ENCODE results near the gene KARS1. TPM values are rescaled to one million over a fixed set of nuclear protein-coding genes. Genes with fewer than 3 reads are reported as not detected.

Gene KARS1
- total RNA-seq = 100 to 1,000 TPM; 273 to 277 TPM

DNA sequence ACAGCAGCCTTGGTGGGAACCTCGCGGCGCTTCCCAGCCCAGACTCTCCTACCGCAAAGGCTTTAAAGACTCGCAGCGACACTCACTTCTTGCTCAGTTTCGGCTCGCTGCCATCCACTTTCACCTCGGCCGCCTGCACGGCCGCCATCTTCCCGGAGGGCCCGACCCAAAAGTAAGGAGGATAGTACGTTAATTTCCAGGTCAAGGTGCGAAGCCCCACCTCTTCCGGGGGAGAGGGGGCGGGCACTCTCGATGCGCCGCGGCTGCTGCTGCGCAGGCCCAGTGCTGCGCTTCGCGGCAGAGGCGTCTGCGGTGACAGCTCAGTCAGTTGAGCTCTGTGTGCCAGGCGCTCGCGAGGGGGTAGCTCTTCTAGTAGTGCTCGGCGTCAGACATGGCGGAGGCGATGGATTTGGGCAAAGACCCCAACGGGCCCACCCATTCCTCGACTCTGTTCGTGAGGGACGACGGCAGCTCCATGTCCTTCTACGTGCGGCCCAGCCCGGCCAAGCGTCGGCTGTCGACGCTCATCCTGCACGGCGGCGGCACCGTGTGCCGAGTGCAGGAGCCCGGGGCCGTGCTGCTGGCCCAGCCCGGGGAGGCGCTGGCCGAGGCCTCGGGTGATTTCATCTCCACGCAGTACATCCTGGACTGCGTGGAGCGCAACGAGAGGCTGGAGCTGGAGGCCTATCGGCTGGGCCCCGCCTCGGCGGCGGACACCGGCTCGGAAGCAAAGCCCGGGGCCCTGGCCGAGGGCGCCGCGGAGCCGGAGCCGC lies at the start of gene KARS1, which contains the start of gene TERF2IP:
Gene KARS1 (minus strand): TSS at position 174 of the 773 bp plus-strand sequence. CDS start 26 bp downstream, at position 148.
Gene TERF2IP (plus strand): TSS at position 282 of the 773 bp plus-strand sequence. CDS start 110 bp downstream, at position 392.
- intact Hi-C loops (cut with micrococcal nuclease) = loop anchor here (1.0 to 10.0 kb wide), 10 partner anchors 24 to 1543 kb away; partner anchors contain the start of genes ADAT1, CFDP1, MON1B and PSMD7
- H3K36me3 Mint-ChIP-seq = peaks cover 46% of the 10 kb centered on the region
- H3K4me1 Mint-ChIP-seq (ENCODE audit: low read depth) = peaks cover 54% of the 10 kb centered on the region
- POLR2A ChIA-PET = interaction anchor here (0.7 to 5.0 kb wide), 19 partner anchors 10 to 1543 kb away, joined by 3 to 83 read pairs (median 5); partner anchors contain the start of genes ADAT1, CFDP1, MON1B and TMEM170A
- CTCF ChIA-PET = interaction anchor here (0.5 to 6.4 kb wide), 13 partner anchors 8 to 447 kb away, joined by 3 to 35 read pairs (median 4); partner anchors contain the start of genes ADAT1, TMEM170A and TMEM231
- peak within 1 kb of the TSS; percentile 98 for H3K27ac Mint-ChIP-seq
- peak; percentile 97 for DNase-seq
- H3K9me3 Mint-ChIP-seq = no peaks in the 10 kb centered on the region
- peak within 1 kb of the TSS; percentile 94 for H3K4me3 Mint-ChIP-seq
- no peaks in the 10 kb centered on the region for H3K27me3 Mint-ChIP-seq

DNA sequence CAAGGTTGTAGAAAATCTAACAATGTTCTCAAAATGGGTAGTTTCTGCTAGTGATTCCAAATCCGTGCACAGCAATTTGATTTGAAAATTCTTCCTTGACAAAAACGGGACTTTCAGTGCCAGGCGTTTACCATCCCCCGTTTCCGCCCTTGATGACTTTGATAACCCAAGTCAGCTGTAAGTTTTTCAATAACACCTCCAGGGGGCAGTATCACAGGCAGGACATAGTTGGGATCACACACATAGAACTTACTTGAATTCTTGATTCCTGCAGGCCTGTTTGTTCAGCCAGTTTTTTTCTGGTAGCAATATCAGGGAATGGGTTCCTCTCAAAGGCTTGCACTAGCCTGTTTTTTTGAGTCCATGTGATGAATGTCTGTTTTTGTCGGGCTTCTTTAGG lies 48.2 kb upstream of the KARS1 start:
- Mint-ChIP-seq H3K9me3 (no peaks in the 10 kb centered on the region), H3K4me1 (ENCODE audit: low read depth) (no peaks in the 10 kb centered on the region), H3K4me3 (no peak overlapping the region), H3K27ac (no peak overlapping the region), H3K36me3 (no peaks in the 10 kb centered on the region), H3K27me3 (no peaks in the 10 kb centered on the region)
- POLR2A ChIA-PET = no interaction called here
- CTCF ChIA-PET = no interaction called here
- intact Hi-C loops (cut with micrococcal nuclease) = loop anchor here (10.0 kb wide), 1 partner anchor 69 kb away; no protein-coding TSS in a partner anchor
- DNase-seq = no peak

DNA sequence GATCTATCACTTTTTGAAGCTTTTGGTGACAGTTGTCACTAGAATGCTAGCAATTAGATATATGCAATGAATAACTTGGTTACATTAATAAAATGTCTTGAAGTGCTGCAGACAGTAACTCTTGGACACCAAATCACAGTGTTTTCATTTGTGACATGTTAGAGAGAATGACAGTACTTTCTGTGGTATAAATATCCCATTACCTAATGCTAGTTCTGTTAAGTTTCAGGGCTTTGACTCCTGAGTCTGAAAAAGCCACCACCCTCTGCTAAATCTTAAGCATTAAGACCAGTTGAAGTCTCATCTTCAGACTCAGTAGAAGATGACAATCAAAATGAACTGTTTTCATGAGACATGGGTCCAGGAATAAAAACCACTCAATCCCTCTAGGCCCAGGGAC lies 39.9 kb upstream of the KARS1 start:
- Mint-ChIP-seq H3K27ac (no peak overlapping the region), H3K9me3 (no peaks in the 10 kb centered on the region), H3K4me1 (ENCODE audit: low read depth) (no peaks in the 10 kb centered on the region), H3K36me3 (no peaks in the 10 kb centered on the region), H3K4me3 (no peak overlapping the region), H3K27me3 (no peaks in the 10 kb centered on the region)
- CTCF ChIA-PET = no interaction called here
- intact Hi-C loops (cut with micrococcal nuclease) = no loop called here
- POLR2A ChIA-PET = no interaction called here
- DNase-seq = no peak

DNA sequence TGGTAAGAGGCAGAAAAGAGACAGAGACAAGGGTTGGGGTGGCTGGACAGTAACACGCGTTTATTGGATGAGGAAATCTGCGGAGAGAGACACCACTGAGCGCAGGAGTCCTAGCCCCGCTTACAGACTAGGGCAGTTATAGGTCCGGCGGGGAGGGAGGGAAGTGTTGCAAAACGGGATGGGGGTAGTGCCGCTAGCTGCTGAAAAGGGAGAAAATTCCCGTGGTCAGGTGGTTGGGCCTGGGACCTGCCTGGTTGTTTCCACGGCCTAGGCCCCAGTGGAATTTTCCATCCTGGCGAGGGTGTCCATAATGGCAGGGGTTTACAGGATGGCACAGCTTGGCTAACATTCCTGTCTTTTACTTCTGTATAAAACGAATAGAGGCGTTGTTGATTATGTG lies 34.8 kb upstream of the KARS1 start:
- Mint-ChIP-seq H3K4me1 (ENCODE audit: low read depth) (no peaks in the 10 kb centered on the region), H3K27ac (no peak overlapping the region), H3K9me3 (no peaks in the 10 kb centered on the region), H3K4me3 (no peak overlapping the region), H3K27me3 (no peaks in the 10 kb centered on the region), H3K36me3 (no peaks in the 10 kb centered on the region)
- CTCF ChIA-PET = no interaction called here
- intact Hi-C loops (cut with micrococcal nuclease) = no loop called here
- DNase-seq = no peak
- POLR2A ChIA-PET = no interaction called here

DNA sequence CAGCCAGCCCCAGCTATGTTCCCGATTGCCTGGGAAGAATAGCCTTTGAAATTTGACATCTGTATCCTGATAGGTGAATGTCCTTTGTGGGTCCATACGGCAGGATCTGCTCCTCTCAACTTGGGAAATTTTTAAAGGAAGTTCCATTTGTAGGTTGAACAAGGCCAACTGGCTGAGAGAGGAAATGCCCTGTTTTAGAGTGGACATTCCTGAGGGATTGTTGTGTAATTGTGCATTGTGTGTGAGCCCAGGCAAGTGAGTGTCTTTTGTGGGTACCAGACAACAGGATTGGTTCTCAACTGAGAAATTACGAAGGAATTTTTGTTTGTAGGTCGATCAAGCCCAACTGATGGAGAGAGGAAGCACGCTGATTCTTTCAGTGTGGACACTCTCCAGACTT lies 31.9 kb upstream of the KARS1 start:
- no peaks in the 10 kb centered on the region for H3K4me1 Mint-ChIP-seq (ENCODE audit: low read depth)
- H3K27me3 Mint-ChIP-seq = no peaks in the 10 kb centered on the region
- ChIA-PET POLR2A (no interaction called here), CTCF (no interaction called here)
- intact Hi-C loops (cut with micrococcal nuclease) = no loop called here
- H3K9me3 Mint-ChIP-seq = no peaks in the 10 kb centered on the region
- H3K27ac Mint-ChIP-seq = no peak overlapping the region
- H3K36me3 Mint-ChIP-seq = no peaks in the 10 kb centered on the region
- no peak overlapping the region for H3K4me3 Mint-ChIP-seq
- DNase-seq = no peak

DNA sequence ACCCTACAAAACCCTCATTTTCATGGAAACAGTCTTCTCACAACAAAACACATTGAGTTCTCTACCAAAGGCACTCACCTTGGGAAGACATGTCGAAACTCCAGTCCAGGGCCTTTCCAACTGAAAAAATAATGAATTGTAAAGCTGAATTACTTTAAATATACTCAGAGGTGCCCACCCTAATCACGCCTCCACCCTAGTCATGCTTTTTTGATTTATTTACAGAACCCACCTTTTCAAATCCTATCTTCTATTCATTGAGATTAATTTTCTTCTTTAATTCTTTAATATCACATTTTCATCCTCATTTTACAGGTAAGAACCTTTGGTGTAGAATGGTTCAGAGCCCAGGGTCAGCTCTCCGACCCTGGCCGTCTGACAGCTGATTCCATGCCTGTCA lies 29.4 kb upstream of the KARS1 start, which contains the start of gene CPHXL2:
Gene CPHXL2 (minus strand): TSS at position 101 of the 400 bp plus-strand sequence. CDS start 10 bp downstream, at position 91.
- ChIA-PET CTCF (interaction anchor here (0.8 kb wide), 1 partner anchor 1494 kb away, joined by 3 read pairs; no protein-coding TSS in a partner anchor), POLR2A (no interaction called here)
- Mint-ChIP-seq H3K36me3 (no peaks in the 10 kb centered on the region), H3K4me3 (no peak within 1 kb of the TSS), H3K27me3 (no peaks in the 10 kb centered on the region), H3K4me1 (ENCODE audit: low read depth) (no peaks in the 10 kb centered on the region), H3K9me3 (no peaks in the 10 kb centered on the region), H3K27ac (no peak within 1 kb of the TSS)
- no peak for DNase-seq
- intact Hi-C loops (cut with micrococcal nuclease) = no loop called here

DNA sequence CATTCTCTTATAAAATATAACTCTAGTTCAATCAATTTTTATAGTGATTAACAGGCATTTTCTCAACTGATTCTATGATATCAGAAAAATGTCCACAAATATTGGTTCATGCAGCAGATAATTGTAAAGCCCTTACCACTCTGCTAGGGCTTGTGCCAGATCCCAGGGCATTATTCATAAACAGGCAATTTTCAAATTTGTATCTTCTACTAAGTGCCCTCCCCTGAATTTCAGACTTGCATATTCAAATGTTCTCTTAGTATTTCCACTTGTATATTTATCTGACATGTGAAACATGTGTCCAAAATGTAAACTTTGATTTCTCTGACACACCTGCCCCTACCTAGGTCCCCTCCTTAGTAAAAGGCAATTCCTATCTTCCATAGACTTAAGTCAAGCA lies 20.0 kb upstream of the KARS1 start:
- intact Hi-C loops (cut with micrococcal nuclease) = no loop called here
- Mint-ChIP-seq H3K27ac (no peak overlapping the region), H3K36me3 (no peaks in the 10 kb centered on the region), H3K4me3 (no peak overlapping the region), H3K4me1 (ENCODE audit: low read depth) (no peaks in the 10 kb centered on the region), H3K27me3 (no peaks in the 10 kb centered on the region), H3K9me3 (no peaks in the 10 kb centered on the region)
- POLR2A ChIA-PET = no interaction called here
- no peak for DNase-seq
- CTCF ChIA-PET = no interaction called here

DNA sequence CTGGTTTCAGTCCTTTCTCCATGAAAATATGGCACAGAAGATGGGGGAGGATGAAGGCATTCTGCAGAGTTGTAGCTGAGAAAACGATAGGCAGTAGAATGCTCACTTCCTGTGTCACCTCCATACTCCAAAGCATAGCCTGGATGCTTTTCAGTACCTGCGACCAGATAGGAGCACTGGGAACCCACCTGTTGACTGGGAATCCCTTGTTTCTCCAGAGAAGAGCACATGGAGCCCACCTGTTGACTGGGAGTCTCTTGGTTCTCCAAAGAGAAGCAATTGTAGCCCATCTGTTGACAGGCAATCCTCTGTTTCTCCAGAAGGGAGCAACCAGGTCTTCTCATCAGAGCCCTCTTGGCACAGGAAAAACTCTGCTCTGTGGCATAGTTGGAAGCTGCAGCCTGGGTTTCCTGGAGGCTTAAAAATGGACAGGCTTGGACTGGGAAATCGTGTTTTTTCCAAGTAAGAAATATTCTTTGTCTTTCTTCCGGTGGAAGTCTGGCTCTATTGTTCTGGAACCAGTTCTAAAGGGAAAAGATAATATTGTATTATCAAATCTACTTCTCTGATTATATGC lies 13.3 kb upstream of the KARS1 start:
- Mint-ChIP-seq H3K9me3 (no peaks in the 10 kb centered on the region), H3K4me3 (no peak overlapping the region), H3K4me1 (ENCODE audit: low read depth) (peaks cover 7% of the 10 kb centered on the region), H3K27me3 (no peaks in the 10 kb centered on the region), H3K27ac (no peak overlapping the region), H3K36me3 (peaks cover 14% of the 10 kb centered on the region)
- DNase-seq = no peak
- POLR2A ChIA-PET = no interaction called here
- CTCF ChIA-PET = no interaction called here
- intact Hi-C loops (cut with micrococcal nuclease) = no loop called here

DNA sequence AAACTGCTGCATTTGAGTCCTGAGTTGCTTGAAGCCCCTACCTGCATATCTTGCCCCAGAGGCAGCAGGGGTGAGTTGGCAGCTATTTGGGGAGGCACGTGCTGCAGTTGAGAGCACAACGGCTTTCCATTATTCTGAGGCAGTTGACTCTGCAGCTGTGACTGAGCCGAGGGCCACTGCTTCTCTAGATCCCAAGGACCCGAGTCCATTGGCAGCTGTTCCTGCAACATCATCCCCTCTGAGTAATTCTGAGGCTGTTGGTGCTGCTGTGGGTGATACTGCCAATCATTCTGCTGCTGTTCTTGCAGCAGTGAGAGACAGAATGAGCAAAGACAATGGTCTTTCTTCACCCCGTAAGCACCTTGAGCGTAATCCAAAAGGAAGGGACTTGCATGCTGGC lies 12.9 kb upstream of the KARS1 start:
- Mint-ChIP-seq H3K9me3 (no peaks in the 10 kb centered on the region), H3K27me3 (no peaks in the 10 kb centered on the region), H3K4me3 (no peak overlapping the region), H3K36me3 (peaks cover 14% of the 10 kb centered on the region), H3K4me1 (ENCODE audit: low read depth) (peaks cover 8% of the 10 kb centered on the region), H3K27ac (no peak overlapping the region)
- CTCF ChIA-PET = no interaction called here
- no peak for DNase-seq
- POLR2A ChIA-PET = no interaction called here
- intact Hi-C loops (cut with micrococcal nuclease) = no loop called here

DNA sequence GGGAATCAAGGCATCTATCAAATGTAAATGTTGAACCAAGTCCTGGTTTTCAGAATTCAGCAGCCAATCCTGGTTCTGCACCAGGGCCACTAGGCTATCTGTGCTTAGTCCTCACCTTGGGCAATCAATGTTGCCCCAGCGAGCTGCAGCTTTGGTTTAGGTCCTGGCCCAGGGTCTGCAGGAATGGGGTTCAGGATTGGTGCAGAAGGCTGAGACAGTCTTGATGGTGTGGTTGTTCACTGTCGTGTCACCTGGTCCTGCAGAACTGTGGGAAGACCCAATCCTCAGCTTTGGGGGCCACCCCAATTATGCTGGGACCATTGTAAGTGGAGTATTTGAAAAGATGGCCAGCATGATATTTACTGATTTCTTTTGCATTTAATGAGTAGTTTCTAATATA lies 10.7 kb upstream of the KARS1 start:
- peaks cover 24% of the 10 kb centered on the region for H3K36me3 Mint-ChIP-seq
- H3K4me3 Mint-ChIP-seq = no peak overlapping the region
- no peak overlapping the region for H3K27ac Mint-ChIP-seq
- no peak for DNase-seq
- ChIA-PET POLR2A (interaction anchor here (1.9 kb wide), 1 partner anchor 36 kb away, joined by 6 read pairs; the partner anchor contains the start of gene ADAT1), CTCF (no interaction called here)
- H3K4me1 Mint-ChIP-seq (ENCODE audit: low read depth) = peaks cover 18% of the 10 kb centered on the region
- intact Hi-C loops (cut with micrococcal nuclease) = no loop called here
- H3K27me3 Mint-ChIP-seq = no peaks in the 10 kb centered on the region
- H3K9me3 Mint-ChIP-seq = no peaks in the 10 kb centered on the region

DNA sequence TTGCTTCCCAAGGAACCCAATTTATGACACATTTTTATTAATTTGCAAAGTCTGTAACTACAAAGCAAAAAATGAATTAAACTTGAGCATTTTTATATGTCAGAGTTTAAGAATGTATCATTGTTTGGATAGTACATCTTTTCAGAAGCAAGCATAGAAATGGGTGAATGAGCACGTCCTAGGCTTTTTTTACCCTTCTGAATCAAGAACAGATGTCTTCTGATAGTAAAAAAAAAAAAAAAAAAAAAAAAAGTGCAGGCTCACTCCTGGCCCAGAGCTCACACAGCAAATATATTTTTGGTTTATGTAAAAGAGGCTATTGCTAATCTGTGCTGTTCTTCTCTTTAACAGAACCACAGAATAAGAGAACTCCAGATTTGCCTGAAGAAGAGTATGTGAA lies 6.5 kb upstream of the KARS1 start:
- CTCF ChIA-PET = interaction anchor here (0.7 to 0.9 kb wide), 2 partner anchors 137 to 189 kb away, joined by 3 read pairs; no protein-coding TSS in a partner anchor
- Mint-ChIP-seq H3K9me3 (no peaks in the 10 kb centered on the region), H3K36me3 (peaks cover 38% of the 10 kb centered on the region), H3K27ac (peak overlapping the region; percentile 80), H3K4me3 (no peak overlapping the region), H3K27me3 (no peaks in the 10 kb centered on the region), H3K4me1 (ENCODE audit: low read depth) (peaks cover 45% of the 10 kb centered on the region)
- intact Hi-C loops (cut with micrococcal nuclease) = no loop called here
- DNase-seq = no peak
- POLR2A ChIA-PET = no interaction called here
